Gastrocnemius medialis (tissue), 4 donors: ENCODE measurements around the gene ZNF580.

Experiments
- CTCF ChIP-seq, 5 experiments: fragments of 450-650 bp in 3 of 5; fragments of 200-600 bp in 2 of 5; sonication (generic) in 2 of 5; IDR thresholded peaks in 4 of 5; conservative IDR thresholded peaks in 1 of 5; 1 replicate in 4 of 5; 2 replicates in 1 of 5; pipeline ENCODE4 v1.5.1; 2016 to 2019; ENCODE audit warnings: antibody characterized with exemption in 5 of 5, mild to moderate bottlenecking in 3 of 5, moderate library complexity in 3 of 5
- POLR2A ChIP-seq, 2 donors: fragments of 450-650 bp; IDR thresholded peaks; one replicate each; pipeline ENCODE4 v1.6.1; 2017; ENCODE audit warnings: antibody characterized with exemption in 2 of 2, mild to moderate bottlenecking in 2 of 2, moderate library complexity in 2 of 2

GRCh38 chr19:55671054-55671378, 30.2 kb downstream of the ZNF580 start:
- TF ChIP-seq CTCF (IDR thresholded peaks at IDR 0.05 in 4 of 5, conservative IDR thresholded peaks at IDR 0.05 in 1 of 5) (no peak), POLR2A (IDR thresholded peaks at IDR 0.05) (no peak)
